HepG2 (cell line): ENCODE measurements around the gene RFFL. TPM values are rescaled to one million over a fixed set of nuclear protein-coding genes. Genes with fewer than 3 reads are reported as not detected.

ENCODE experiments used
- ATAC-seq: fragments of 200-7000 bp; cut with Tn5 transposase; 3 replicates; pipeline ENCODE4 v1.9.1; 2020; ENCODE audit warnings: mild to moderate bottlenecking, moderate library complexity
- BruUV-seq: library from RNA; stranded (reverse); fragments of 400-500 nt; replicated peaks from 2 replicates; lab custom pipeline; 2021; lab: Mats Ljungman, UMichigan
- CTCF ChIA-PET: fragments of 300-600 bp; formaldehyde crosslinking; extraction: SDS; loops from one replicate; lab custom pipeline; 2021; ENCODE audit warnings: low total read pairs, inconsistent platforms, low intra/inter-chr PET ratio; lab: Yijun Ruan, JAX
- POLR2A ChIA-PET: fragments of 350-600 bp; sonication (Branson Sonifier 250); formaldehyde crosslinking; loops from one replicate; lab custom pipeline; 2020; ENCODE audit warnings: antibody characterized with exemption, inconsistent platforms; lab: Yijun Ruan, JAX
- DNase-seq: peaks from one replicate; pipeline ENCODE4 v3.0.0-alpha.2; 2015; ENCODE audit warnings: low spot score
- FAIRE-seq: peaks from 3 replicates; lab custom pipeline; 2011; peaks lifted over from hg19 to GRCh38; lab: Jason Lieb, UNC
- H2AFZ ChIP-seq: one replicate; pipeline ENCODE4 v1.6.1; 2011; ENCODE audit warnings: low read length, inconsistent platforms
- H3K27ac ChIP-seq: fragments of 300-600 bp; 3 replicates; pipeline ENCODE4 v1.8.0; 2011; ENCODE audit warnings: mixed run types, mild to moderate bottlenecking, mixed read lengths, low read length, inconsistent platforms; ENCODE audit not compliant: insufficient read depth; ENCODE audit errors: extremely low read length
- H3K27me3 ChIP-seq, 2 experiments: fragments of 200-600 bp in 1 of 2; 2 replicates in 1 of 2; 3 replicates in 1 of 2; pipeline versions ENCODE4 v1.6.0 to v1.8.0; 2011; ENCODE audit warnings: low read length in 2 of 2, mild to moderate bottlenecking in 2 of 2, moderate library complexity in 2 of 2, inconsistent platforms in 1 of 2; ENCODE audit not compliant: insufficient read depth in 2 of 2, control insufficient read depth in 1 of 2
- H3K36me3 ChIP-seq, 2 experiments: fragments of 200-600 bp in 1 of 2; replicated peaks in 1 of 2; 2 replicates in 1 of 2; 3 replicates in 1 of 2; pipeline versions ENCODE4 v1.5.1 to v1.8.0; 2011; ENCODE audit warnings: low read length in 2 of 2, inconsistent platforms in 1 of 2; ENCODE audit not compliant: insufficient read depth in 2 of 2, control insufficient read depth in 1 of 2
- H3K4me1 ChIP-seq: 2 replicates; pipeline ENCODE4 v1.5.1; 2012; ENCODE audit warnings: low read length, inconsistent platforms; ENCODE audit not compliant: insufficient read depth
- H3K4me2 ChIP-seq: 2 replicates; pipeline ENCODE4 v1.6.0; 2011; ENCODE audit warnings: low read depth, low read length, inconsistent platforms
- H3K4me3 ChIP-seq, 3 experiments: fragments of 200-600 bp in 1 of 3; sonication (generic), shearing (Covaris generic) in 1 of 3; replicated peaks in 1 of 3; 2 replicates each; pipeline ENCODE4 v1.5.1; 2011 to 2016; ENCODE audit warnings: low read length in 3 of 3, inconsistent platforms in 2 of 3, low read depth in 2 of 3, mild to moderate bottlenecking in 2 of 3, control low read depth in 1 of 3, mixed read lengths in 1 of 3; ENCODE audit not compliant: insufficient read depth in 1 of 3
- H3K79me2 ChIP-seq: one replicate; pipeline ENCODE4 v1.6.1; 2011; ENCODE audit warnings: low read length, inconsistent platforms; ENCODE audit not compliant: insufficient read depth
- H3K9ac ChIP-seq: 2 replicates; pipeline ENCODE4 v1.6.0; 2011; ENCODE audit warnings: mild to moderate bottlenecking, low read depth, low read length, inconsistent platforms; ENCODE audit not compliant: insufficient read depth
- H3K9me3 ChIP-seq: 2 replicates; pipeline ENCODE4 v1.5.1; 2012; ENCODE audit warnings: mild to moderate bottlenecking, low read length
- H4K20me1 ChIP-seq: 2 replicates; pipeline ENCODE4 v1.6.0; 2011; ENCODE audit warnings: inconsistent platforms, mild to moderate bottlenecking, low read length, moderate library complexity; ENCODE audit not compliant: insufficient read depth
- FOSL2 ChIP-seq: sonication (generic); formaldehyde crosslinking; IDR thresholded peaks from 2 replicates; pipeline ENCODE4 v1.4.0; 2020; ENCODE audit warnings: missing genetic modification reagents
- FOXA3 ChIP-seq: IDR thresholded peaks from 2 replicates; pipeline ENCODE4 v1.6.1; 2016; ENCODE audit warnings: missing genetic modification reagents, missing compliant biosample characterization
- FOXJ3 ChIP-seq: sonication (generic); formaldehyde crosslinking; IDR thresholded peaks from 2 replicates; pipeline ENCODE4 v1.4.0; 2020; ENCODE audit warnings: missing genetic modification reagents, mild to moderate bottlenecking, borderline replicate concordance
- GABPB1 ChIP-seq: IDR thresholded peaks from 2 replicates; pipeline ENCODE4 v1.6.1; 2016; ENCODE audit warnings: mild to moderate bottlenecking, missing genetic modification reagents, moderate library complexity, missing compliant biosample characterization
- HDAC1 ChIP-seq: sonication (generic); formaldehyde crosslinking; IDR thresholded peaks from 2 replicates; pipeline ENCODE4 v1.5.1; 2020; ENCODE audit warnings: mild to moderate bottlenecking, missing genetic modification reagents
- KLF9 ChIP-seq: IDR thresholded peaks from 2 replicates; pipeline ENCODE4 v1.6.1; 2016; ENCODE audit warnings: low read depth
- LCORL ChIP-seq, 2 experiments: fragments of 450-650 bp in 1 of 2; sonication (generic) in 1 of 2; formaldehyde crosslinking in 1 of 2; IDR thresholded peaks; 2 replicates each; pipeline versions ENCODE4 v1.5.0 to v1.6.1; 2017 to 2020; ENCODE audit warnings: antibody characterized with exemption in 1 of 2, missing genetic modification reagents in 1 of 2
- MXD4 ChIP-seq: IDR thresholded peaks from 2 replicates; pipeline ENCODE4 v1.6.1; 2016; ENCODE audit warnings: mild to moderate bottlenecking, missing biosample characterization, missing genetic modification reagents
- NCOA1 ChIP-seq: sonication (generic); formaldehyde crosslinking; IDR thresholded peaks from 2 replicates; pipeline ENCODE4 v1.9.0; 2021; ENCODE audit warnings: missing genetic modification reagents
- POLR2AphosphoS2 ChIP-seq: IDR thresholded peaks from 2 replicates; pipeline ENCODE4 v1.6.1; 2011; ENCODE audit warnings: low read depth, low read length, improper control_type of control experiment
- RBM39 ChIP-seq: fragments of 200-400 bp; formaldehyde crosslinking; IDR thresholded peaks from one replicate; pipeline ENCODE4 v1.6.1; 2018; ENCODE audit warnings: antibody characterized with exemption, mild to moderate bottlenecking, low read depth, low read length; ENCODE audit not compliant: poor library complexity, severe bottlenecking
- RXRA ChIP-seq: sonication (generic); formaldehyde crosslinking; IDR thresholded peaks from 2 replicates; pipeline ENCODE4 v1.5.1; 2020; ENCODE audit warnings: missing genetic modification reagents
- SIN3A ChIP-seq: IDR thresholded peaks from 2 replicates; pipeline ENCODE4 v1.6.1; 2011; ENCODE audit warnings: low read depth, mild to moderate bottlenecking, control low read depth, low read length, borderline replicate concordance
- SIX4 ChIP-seq: sonication (generic); formaldehyde crosslinking; IDR thresholded peaks from 2 replicates; pipeline ENCODE4 v1.4.0; 2020; ENCODE audit warnings: missing genetic modification reagents
- TFAP4 ChIP-seq: sonication (generic); IDR thresholded peaks from 2 replicates; pipeline ENCODE4 v1.6.1; 2016; ENCODE audit warnings: low read depth, borderline replicate concordance
- ZFP37 ChIP-seq: sonication (generic); formaldehyde crosslinking; IDR thresholded peaks from 2 replicates; pipeline ENCODE4 v1.4.0; 2020; ENCODE audit warnings: missing genetic modification reagents, borderline replicate concordance
- ZFY ChIP-seq: sonication (generic); formaldehyde crosslinking; IDR thresholded peaks from 2 replicates; pipeline ENCODE4 v1.4.0; 2020; ENCODE audit warnings: missing genetic modification reagents
- ZGPAT ChIP-seq: IDR thresholded peaks from 2 replicates; pipeline ENCODE4 v1.6.1; 2016; ENCODE audit warnings: mild to moderate bottlenecking
- ZNF264 ChIP-seq: sonication (generic); formaldehyde crosslinking; IDR thresholded peaks from 2 replicates; pipeline ENCODE4 v1.4.0; 2020; ENCODE audit warnings: missing genetic modification reagents
- ZNF335 ChIP-seq: sonication (generic); formaldehyde crosslinking; IDR thresholded peaks from 2 replicates; pipeline ENCODE4 v1.4.0; 2020; ENCODE audit warnings: missing genetic modification reagents
- ZNF556 ChIP-seq: sonication (generic); formaldehyde crosslinking; IDR thresholded peaks from 2 replicates; pipeline ENCODE4 v1.4.0; 2020; ENCODE audit warnings: mild to moderate bottlenecking, missing genetic modification reagents, borderline replicate concordance
- ZNF639 ChIP-seq: conservative IDR thresholded peaks from 2 replicates; pipeline ENCODE4 v1.6.1; 2018; ENCODE audit warnings: missing genetic modification reagents
- WGBS: methylation state at CpG from one replicate; pipeline ENCODE4 v1.1.6; 2017; ENCODE audit warnings: low lambda C conversion rate; 5-methylcytosine and 5-hydroxymethylcytosine counted together
- in situ Hi-C: cut with HindIII; loops from 2 replicates; pipeline ENCODE4 v1.10.0; 2017; ENCODE audit warnings: low pct_unique_long_range_greater_than_20kb; ENCODE audit not compliant: extremely low pct_ligation_motif_present
- intact Hi-C: fragments of 100-400 bp; cut with micrococcal nuclease; formaldehyde crosslinking; loops from one replicate; pipeline ENCODE4 v1.10.0; 2022; ENCODE audit not compliant: unreplicated experiment
- polyA plus RNA-seq, 8 experiments: library from polyadenylated mRNA; depleted of rRNA in 3 of 8; stranded (reverse) in 7 of 8; unstranded in 1 of 8; fragments of >200 nt; fragmentation: Illumina TruSeq in 4 of 8; extraction: Trizol in 4 of 8; gene quantifications; 2 replicates each; pipeline versions ENCODE4 v1.2.1 to v1.2.3, GENCODE V29; 2011 to 2016; ENCODE audit warnings: low read depth in 4 of 8, missing spikeins in 1 of 8, mixed read lengths in 1 of 8; ENCODE audit not compliant: insufficient read depth in 1 of 8
- total RNA-seq, 5 experiments: library from RNA; depleted of rRNA; stranded (reverse); fragments of >200 nt; fragmentation: Illumina TruSeq; extraction: Trizol; gene quantifications; 2 replicates each; pipeline ENCODE4 v1.2.3, GENCODE V29; 2016; ENCODE audit warnings: low read depth in 1 of 5
- TF ChIP-seq, protein P1 (sequence below): sonication (generic); formaldehyde crosslinking; IDR thresholded peaks from 2 replicates; pipeline ENCODE4 v1.4.0; 2020; ENCODE audit warnings: mild to moderate bottlenecking, missing genetic modification reagents

RFFL gene
- total and polyA plus RNA-seq, 2 of the 13 experiments (the other 11 are each of a cell fraction or from before 2014, with no cell fraction given): 24.3 to 48.6 TPM

DNA sequence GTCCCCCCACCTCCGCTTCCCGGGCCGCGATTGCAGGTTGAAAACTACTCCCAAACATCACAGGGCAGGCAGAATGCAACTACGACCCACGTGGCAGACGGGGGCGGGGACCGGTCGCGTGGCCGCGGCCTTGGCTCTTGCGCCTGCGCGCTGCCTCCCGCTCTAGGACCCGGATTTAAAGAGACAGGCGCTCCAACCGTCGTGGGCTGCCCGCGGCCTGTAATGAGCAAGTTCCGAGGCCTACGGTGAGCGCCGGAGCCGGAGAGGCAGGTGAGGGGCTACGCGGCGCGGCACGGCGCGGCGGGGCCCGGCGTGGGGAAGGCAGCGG, 83.2 kb downstream of the RFFL start, which contains the start of gene LIG3:
LIG3 (plus strand) TSS at position 160 of the 328 bp plus-strand sequence. CDS start 2,494 bp downstream, outside the sequence.
- WGBS: 10% methylated on average over 4 of the region's 39 CpGs
- ChIA-PET POLR2A (interaction anchor here (1.0 to 3.2 kb wide), 8 partner anchors 16 to 148 kb away, joined by 3 to 14 read pairs (median 6); partner anchors contain the start of genes CCT6B, RFFL and ZNF830), CTCF (no interaction called here)
- peak; percentile 89 for DNase-seq
- H3K79me2 ChIP-seq: peaks cover 32% of the 10 kb centered on the region
- H3K27ac ChIP-seq: peak within 1 kb of the TSS; percentile 98
- FAIRE-seq: peak; percentile 59
- intact Hi-C loops: loop anchor here (2.0 kb wide), 1 partner anchor 20 kb away; the partner anchor contains the start of genes CCT6B and ZNF830
- H3K9me3 ChIP-seq: no peaks in the 10 kb centered on the region
- peaks cover 44% of the 10 kb centered on the region for H3K4me1 ChIP-seq
- H4K20me1 ChIP-seq: no peaks in the 10 kb centered on the region; the same call in 1 of the 2 replicates
- peak within 1 kb of the TSS; percentile 73 to 87 (median 86) for H3K4me3 ChIP-seq
- H3K9ac ChIP-seq: peak within 1 kb of the TSS; percentile 99
- peaks cover 2 to 18% of the 10 kb centered on the region in 2 experiments; a peak in 4 of 5 replicates for H3K36me3 ChIP-seq
- peak within 1 kb of the TSS; percentile 85 for H3K4me2 ChIP-seq
- no TSS peak for BruUV-seq
- no peaks in the 10 kb centered on the region for H3K27me3 ChIP-seq
- in situ Hi-C loops: no loop called here
- H2AFZ ChIP-seq: no peak within 1 kb of the TSS
- ATAC-seq: peak; percentile 79
- TF ChIP-seq RBM39 (no peak), GABPB1 (peak; percentile 54), SIX4 (no peak), KLF9 (CRISPR knock-in tag) (peak; percentile 90; the same call in 1 of the 2 replicates), MXD4 (CRISPR knock-in tag) (peak; percentile 95; the same call in 1 of the 2 replicates), FOSL2 (CRISPR knock-in tag) (peak; percentile 56; the same call in 1 of the 2 replicates), ZNF335 (CRISPR knock-in tag) (0 out of 2 replicates have a peak, but pooled peaks have one; percentile 35), ZNF639 (CRISPR knock-in tag) (0 out of 2 replicates have a peak, but pooled peaks have one; percentile 27), ZNF556 (CRISPR knock-in tag) (no peak), FOXA3 (CRISPR knock-in tag) (peak; percentile 44; the same call in 1 of the 2 replicates), TFAP4 (no peak), NCOA1 (CRISPR knock-in tag) (no peak), LCORL (IDR thresholded peaks at IDR 0.05) (no peak), LCORL (CRISPR knock-in tag; IDR thresholded peaks at IDR 0.05) (0 out of 2 replicates have a peak, but pooled peaks have one; percentile 46), ZFP37 (peak; percentile 61; the same call in 1 of the 2 replicates), HDAC1 (CRISPR knock-in tag) (peak; percentile 83), ZFY (peak; percentile 89), POLR2AphosphoS2 (no peak), ZGPAT (peak; percentile 36; the same call in 1 of the 2 replicates), ZNF264 (0 out of 2 replicates have a peak, but pooled peaks have one; percentile 8), SIN3A (peak; percentile 92), FOXJ3 (CRISPR knock-in tag) (no peak), RXRA (0 out of 2 replicates have a peak, but pooled peaks have one; percentile 59)
- TF ChIP-seq, protein P1, sequence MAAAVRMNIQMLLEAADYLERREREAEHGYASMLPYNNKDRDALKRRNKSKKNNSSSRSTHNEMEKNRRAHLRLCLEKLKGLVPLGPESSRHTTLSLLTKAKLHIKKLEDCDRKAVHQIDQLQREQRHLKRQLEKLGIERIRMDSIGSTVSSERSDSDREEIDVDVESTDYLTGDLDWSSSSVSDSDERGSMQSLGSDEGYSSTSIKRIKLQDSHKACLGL: peak; percentile 87; the same call in 1 of the 2 replicates
